ENCODE data around the gene RASGRP3.

DNA sequence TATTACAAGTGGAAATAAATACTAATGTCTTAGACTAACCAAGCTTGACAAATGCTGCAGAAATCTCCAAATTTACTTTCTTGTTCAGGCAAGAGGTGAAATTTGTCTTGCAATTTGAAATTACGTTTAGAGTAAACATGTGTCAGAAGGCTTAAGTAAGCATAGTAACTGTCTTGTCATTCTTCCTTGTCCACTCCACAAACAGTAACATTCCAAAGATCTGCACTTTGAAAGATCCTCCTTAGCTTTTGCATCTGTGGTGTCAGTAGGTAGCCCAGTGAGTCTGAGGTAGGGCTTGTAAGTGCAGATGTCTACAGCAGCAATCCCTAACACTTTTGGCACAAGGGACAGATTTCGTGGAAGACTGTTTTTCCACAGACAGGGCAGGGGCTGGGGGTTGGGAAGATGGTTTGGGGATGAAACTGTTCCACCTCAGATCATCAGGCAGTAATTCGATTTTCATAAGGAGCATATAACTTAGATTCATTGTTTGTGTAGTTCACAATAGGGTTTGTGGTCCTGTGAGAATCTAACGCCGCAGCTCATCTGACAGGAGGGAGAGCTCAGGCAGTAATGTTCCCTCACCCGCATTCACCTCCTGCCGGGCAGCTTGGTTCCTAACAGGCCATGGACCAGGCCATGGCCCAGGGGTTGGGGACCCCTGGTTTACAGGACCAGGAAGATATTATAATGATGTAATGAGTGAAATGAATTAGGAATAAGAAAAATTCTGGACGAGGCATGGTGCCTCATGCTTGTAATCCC lies 18.6 kb downstream of the RASGRP3 start:
- no peak for TF ChIP-seq EZH2 (IDR thresholded peaks at IDR 0.05; ENCODE audit: low read depth)
- TF ChIP-seq, protein P1, sequence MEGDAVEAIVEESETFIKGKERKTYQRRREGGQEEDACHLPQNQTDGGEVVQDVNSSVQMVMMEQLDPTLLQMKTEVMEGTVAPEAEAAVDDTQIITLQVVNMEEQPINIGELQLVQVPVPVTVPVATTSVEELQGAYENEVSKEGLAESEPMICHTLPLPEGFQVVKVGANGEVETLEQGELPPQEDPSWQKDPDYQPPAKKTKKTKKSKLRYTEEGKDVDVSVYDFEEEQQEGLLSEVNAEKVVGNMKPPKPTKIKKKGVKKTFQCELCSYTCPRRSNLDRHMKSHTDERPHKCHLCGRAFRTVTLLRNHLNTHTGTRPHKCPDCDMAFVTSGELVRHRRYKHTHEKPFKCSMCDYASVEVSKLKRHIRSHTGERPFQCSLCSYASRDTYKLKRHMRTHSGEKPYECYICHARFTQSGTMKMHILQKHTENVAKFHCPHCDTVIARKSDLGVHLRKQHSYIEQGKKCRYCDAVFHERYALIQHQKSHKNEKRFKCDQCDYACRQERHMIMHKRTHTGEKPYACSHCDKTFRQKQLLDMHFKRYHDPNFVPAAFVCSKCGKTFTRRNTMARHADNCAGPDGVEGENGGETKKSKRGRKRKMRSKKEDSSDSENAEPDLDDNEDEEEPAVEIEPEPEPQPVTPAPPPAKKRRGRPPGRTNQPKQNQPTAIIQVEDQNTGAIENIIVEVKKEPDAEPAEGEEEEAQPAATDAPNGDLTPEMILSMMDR (conservative IDR thresholded peaks at IDR 0.05), result no peak

Data from PC-9 (cell line).